OCI-M1 (cell line): ENCODE results near the gene MEAK7.
"Not testable (repeated sequence)": the region's sequence is repeated elsewhere in the genome, so short reads cannot be mapped to it uniquely, and the experiment has no call there.

Source experiments
- DNase-seq: peaks from one replicate; lab custom pipeline; 2025; lab: John Stamatoyannopoulos, UW

MEAK7 gene

DNA sequence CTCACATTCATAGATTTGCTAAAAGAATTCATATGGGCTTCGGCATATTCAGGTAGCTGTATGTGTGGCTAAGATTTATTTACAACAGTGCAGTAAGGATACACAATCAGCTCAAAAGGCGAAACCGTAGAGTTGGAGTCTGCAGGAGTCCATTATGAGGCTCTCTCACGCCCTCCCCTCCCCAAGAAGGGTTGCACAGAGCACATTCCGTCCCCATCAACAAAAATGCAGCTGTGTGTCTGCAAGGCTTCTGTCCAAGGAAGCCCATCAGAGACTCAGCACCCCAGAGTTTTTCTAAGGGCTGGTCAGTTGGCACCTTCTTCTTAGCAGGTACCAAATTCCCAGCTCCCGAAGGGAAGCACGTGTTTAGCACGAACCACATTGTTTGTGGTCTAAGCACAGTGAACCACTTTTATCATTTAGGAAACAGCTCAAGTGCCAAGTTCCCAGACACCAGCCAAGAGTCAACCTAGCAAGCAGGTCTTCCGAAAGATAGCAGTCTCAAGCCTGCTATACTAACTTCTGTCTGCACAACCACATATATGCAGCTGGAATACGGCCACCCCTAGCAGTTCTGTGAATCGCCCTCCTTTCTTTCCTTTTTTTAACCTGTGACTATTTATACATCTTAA is 28.5 kb upstream of the MEAK7 start:
- peak; percentile 17 for DNase-seq

DNA sequence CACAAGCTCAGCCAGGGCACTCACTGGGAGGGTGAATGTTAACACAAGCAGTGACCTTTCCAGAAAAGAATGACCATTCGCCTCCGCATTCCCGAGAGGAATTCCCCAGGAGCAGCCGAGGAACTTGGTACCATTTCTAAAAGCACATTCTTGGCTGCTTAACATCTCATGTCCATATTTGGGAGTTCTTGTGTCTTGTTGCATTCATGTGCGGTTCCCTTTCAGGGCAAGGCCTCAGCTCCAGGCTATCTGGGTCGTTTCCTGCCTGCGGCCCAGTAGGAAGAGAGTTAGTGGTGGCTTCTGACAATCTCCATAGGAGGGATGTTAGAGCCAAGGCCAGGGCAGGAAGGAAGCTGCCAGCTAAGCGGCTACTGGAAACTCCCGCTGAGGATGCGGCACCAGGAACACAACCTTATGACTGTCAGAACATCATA is 27.8 kb upstream of the MEAK7 start:
- DNase-seq, result no peak

DNA sequence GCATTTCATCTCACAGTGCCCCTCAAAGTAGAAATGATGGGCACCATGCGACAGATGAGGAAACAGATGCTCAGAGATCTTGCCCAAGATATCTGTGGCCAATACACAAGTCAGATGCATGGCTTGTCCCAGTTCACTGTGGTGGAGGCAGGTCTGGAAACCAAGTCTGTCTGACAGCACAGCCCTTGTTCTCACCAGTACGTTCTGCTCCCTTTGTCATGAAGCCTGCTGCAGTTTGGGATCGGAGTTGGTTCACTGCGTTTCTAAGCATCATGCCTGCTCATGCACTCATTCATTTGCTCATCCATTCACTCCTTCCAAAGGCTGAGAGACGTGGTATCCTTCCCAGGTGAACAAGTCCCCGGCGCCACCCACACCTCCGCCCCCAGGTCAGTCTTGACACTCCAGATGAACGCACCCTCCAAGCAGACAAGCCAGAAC is 27.2 kb upstream of the MEAK7 start:
- DNase-seq, result no peak

DNA sequence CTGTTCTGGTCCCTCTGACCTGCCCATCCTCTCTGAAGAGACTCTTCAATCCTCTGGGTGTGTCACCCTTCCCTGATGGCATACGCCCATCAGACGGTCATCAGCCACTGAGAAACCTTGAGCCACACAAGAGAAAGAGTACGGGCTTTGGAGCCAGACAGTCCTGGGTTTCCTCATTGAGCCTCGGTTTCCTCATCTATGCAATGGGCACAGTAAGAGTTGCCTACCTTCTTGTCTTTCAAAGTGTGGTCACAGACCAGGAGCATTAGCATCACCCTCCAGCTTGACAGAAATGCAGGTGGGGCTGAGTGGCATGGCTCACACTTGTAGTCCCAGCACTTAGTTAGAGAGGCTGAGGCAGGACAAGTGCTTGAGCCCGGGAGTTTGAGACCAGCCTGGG is 26.1 kb upstream of the MEAK7 start:
- no peak for DNase-seq

DNA sequence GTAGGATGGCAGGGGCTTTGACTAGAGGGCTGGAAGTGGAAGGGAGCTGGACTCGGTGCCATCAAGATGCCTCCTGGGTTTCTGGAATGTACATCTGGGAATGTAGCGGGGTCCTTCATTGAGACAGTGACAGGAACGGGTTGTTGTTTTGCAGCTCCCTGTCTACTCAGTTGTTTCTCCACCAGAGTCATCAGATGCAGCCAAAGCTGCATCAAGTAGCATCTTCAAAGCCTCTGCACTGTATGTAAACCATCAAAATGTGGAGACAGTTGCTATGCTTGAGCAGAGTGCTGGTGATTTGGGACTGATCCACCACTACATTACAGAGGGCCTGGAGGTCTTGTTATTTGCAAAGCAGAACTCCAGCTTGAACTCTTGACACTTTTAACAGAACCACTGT is 25.1 kb upstream of the MEAK7 start:
- no peak for DNase-seq

DNA sequence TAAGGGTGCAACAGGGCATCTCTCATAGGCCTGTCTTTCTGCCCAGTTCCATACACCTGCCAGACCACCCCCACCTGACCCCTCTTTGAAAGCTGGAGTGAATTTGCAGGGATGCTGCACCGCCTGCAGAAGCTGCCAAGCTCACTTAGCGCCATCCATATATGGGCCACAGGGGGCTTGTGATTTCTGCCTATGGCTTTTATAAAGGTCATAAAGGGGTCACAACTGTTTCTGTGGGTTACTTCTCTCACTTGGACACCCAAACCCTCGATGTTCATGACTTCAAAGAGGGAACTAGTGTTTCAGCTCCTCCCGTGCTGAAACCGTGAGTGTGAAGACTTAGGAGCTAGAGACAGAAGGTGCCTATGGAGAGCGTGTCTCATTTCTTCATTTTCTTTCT is 23.9 kb upstream of the MEAK7 start:
- no peak for DNase-seq

DNA sequence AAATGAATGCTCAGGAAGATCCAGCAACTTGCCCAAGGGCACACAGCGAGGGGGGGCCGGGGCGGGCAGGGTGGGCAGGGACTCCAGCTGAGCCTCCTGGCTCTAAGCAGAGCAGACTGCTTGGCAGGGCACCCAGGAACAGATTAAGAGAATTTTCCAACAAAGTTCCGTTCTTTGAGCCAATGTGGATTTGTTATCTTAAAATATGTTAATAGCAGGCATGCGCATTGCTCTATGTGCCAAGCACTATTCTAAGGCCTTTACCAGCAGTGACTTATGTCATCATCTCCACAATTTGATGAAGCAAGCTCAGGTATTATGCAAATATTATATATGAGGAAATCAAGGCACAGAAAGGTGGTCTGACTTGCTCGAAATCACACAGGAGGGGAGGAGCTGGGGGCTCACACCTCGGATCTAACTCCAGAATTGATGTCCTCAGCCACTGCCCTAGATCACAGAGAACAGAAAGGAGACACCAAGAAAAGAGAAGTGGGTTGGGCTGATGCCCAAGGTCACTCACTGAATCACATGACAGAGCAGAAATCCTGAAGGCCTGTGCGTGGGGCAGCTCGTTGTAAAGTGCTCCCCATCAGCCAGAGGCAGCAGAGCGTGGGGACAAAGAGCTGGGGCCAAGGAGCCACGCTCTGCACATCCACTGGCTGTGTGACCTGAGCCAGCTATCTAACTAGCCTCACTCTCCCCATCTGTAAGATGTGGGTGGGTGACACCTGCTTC is 23.2 kb upstream of the MEAK7 start:
- peak; percentile 32 for DNase-seq

DNA sequence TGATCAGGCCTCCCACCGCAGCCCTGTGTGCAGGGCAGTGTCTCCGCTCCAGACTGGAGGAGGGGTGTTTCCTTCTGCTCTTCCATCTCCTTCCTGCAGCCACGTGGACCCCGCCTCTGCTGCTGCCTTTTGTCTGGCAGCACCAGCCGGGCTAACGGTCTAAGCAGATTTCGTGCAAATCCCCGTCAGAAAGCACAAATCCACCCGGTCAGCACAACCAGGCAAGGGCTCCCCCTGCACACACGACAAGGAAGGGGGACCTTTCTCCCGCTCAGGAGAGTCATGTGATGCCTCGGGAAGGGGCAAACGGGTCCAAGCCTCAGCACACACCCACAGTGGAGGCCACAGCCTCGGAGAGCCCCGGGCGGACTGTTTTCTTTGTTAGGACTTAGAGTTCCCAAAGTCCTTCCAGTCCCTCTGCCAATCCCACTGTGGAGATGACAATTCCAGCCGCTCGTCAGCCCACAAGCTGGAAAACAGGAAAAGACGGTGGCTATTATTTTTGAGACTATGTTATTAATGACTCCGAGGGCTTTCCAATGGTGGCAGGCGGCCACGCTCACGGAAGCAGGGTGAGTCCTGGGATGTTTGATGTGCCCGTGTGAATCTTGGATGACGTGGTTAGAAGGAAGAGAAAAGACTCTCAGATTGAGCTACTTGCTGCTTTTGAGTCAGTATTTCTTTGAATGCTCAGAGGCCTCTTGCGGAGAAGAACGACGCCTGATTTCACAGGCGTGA is 22.5 kb upstream of the MEAK7 start:
- no peak for DNase-seq

DNA sequence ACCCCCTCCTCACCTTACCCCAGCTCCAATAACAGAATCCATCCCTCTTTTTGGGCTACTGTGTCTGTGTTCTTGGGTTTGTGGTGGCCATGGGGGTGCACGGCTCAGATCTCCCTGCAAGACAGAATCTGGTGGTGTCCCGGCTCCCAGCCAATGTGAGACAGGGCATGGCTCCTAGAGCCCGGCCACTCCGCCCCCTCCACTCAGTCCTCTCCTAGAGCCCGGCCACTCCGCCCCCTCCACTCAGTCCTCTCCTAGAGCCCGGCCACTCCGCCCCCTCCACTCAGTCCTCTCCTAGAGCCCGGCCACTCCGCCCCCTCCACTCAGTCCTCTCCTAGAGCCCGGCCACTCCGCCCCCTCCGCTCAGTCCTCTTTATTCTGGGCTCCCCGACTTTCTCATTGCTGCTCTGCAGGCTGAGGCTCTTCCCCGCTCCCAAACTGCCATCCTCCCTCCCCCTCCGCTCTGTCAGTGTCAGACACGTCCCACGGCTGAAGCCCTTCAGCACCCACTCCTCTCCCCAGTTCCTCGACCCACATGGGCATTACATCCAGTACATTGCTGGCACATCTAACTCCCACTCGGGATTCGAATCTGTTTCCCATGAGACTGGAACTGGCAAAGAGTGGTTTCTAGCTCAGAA is 20.6 kb upstream of the MEAK7 start:
- DNase-seq, result not testable (repeated sequence)

DNA sequence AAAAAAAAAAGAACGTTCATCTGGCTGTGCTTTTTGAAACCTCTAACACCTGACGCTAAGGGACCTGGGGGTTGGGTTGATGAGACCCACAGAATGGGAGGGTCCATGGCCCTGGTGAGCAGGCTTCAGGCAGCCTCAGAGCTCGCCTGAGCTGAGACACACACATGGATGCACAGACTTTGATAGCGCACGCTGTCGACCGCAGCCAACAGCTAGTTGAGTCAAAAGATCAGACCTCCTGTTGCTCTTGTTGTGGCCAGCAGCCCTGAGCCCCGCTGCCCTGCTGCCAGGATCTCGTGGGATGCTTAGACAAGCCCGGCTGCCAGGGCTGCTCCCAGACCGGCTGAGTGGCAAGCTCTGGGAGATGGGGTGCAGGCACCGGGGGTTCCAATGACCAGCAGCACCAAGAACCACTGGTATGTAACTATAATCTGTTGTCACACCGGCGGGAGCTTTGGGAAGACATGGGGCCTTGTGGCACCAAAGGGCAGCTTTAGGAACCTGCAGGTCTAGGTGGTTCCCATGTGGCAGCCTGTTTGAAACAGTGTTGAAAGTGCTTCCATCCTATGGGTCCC is 20.0 kb upstream of the MEAK7 start:
- DNase-seq, result no peak

DNA sequence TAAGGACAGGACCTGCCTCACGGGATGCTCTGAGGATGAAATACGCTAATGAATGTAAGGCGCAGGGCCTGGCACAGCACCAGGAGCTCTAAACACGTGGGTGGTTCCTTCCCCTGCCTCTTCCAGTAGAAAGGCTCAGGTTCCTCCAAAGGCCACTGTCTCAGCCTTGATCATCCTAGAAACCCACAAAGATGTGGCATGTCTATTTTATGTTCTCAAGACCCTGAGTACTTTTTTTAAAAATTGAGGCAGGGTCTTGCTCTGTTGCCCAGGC is 17.0 kb upstream of the MEAK7 start:
- no peak for DNase-seq

DNA sequence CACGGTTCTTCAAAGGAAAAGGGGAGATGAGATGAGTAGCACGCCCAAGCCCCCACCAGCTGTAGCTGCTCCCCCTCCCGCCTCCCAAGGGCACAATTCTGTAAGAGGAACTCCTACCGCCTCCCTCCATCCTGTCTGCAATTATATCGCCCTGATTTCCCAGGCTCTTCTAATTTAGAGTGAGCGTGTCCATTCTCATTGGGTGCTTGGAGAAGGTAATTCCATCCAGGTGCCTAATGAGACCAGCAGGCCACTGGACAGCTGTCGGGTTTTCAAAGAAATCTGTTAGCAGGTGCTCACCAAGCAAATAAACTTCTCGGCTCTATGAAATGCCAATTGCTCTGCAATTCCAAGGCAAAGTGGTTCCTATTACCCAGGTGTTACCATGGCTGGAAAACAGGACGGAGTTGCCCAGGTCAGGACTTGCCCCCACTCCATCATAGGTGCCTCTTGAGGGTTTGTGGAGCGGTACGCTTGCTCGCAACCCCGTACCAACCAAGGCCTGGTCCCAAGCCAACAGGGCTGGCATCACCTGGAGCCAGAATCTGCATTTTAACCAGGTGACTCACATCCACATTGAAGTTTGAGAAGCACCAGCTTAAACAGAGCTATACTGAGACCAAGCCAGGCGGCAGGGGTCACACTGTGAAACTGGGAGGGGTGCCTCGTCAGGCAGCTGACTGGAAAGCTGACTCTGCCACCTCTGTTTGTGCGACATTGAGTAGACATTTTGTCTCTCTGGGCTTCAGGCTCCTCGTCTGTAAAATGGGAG is 16.5 kb upstream of the MEAK7 start:
- DNase-seq, result no peak

DNA sequence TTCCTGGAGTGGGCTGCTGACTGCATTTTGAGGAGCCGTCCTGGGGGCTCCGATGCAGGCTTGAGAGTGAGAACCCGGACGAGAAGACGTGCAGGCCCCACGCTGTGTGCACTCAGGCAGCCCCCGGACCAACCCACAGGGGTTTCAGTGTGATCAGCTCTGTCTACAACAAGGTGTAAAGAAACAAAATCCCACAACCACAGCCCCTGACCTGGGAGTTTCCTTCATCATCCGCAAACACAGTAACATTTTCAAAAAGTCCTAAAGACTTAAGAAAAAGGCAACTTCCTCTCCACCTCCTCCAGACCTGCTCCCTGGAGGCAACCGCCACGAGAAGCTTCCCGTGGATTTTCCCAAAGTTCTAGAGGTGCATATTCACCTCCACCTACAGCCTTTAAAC is 15.4 kb upstream of the MEAK7 start:
- DNase-seq, result no peak

DNA sequence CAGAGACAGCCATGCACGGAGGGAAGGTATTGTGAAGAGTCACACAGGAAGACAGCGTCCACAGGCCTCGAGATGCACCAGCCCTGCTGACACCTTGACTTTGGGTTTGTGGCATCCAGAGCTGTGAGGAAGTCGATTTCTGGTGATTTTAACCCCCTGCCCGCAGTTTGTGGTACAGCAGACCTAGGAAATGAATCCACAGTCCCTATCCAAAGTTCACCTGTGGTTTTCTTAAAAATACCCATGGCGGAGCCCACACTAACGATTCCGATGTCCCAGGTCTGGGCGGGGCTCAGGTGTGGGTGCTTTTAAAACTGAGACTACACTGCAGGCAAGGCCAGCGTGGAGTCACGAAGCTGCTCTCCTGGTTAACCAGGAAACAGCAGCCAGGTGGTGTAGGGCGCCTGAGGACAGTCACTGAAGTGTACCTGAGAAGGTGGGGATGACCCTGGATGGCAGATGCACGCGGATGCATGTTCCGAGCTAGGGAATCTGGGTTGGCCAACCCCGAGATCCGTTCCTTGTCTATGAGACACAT is 14.4 kb upstream of the MEAK7 start:
- no peak for DNase-seq

DNA sequence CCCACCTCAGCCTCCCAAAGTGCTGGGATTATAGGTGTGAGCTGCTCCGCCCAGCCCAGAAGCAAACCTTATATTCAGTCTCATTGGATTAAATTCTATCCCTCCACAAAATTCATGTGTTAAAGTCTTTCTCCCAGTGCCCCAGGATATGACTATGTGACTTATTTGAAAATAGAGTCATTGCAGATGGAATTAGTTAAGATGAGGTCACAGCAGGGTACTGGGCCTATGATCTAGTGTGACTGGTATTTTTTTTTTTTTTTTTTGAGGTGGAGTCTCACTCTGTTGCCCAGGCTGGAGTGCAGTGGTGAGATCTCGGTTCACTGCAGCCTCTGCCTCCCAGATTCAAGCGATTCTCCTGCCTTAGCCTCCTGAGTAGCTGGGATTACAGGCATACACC is 13.8 kb upstream of the MEAK7 start:
- DNase-seq, result not testable (repeated sequence)

DNA sequence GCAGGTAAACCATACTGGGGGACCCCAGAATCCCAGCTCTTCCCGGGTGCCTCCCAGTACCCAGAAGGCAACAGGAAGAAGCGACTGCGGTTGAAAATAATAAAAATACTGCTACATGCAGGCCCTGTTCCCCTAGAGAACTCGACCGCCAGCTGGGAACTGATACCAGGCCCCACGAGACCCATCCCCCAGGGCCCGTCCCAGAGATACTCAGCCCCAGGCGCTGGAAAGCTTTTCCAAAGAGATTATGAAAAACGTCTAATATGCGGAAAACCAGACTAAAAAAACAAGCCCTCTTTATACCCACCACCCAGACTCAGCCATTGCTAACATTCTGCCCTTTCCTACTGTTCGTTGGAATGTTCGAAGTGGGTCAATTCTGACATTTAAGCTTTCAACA is 12.9 kb upstream of the MEAK7 start:
- no peak for DNase-seq

DNA sequence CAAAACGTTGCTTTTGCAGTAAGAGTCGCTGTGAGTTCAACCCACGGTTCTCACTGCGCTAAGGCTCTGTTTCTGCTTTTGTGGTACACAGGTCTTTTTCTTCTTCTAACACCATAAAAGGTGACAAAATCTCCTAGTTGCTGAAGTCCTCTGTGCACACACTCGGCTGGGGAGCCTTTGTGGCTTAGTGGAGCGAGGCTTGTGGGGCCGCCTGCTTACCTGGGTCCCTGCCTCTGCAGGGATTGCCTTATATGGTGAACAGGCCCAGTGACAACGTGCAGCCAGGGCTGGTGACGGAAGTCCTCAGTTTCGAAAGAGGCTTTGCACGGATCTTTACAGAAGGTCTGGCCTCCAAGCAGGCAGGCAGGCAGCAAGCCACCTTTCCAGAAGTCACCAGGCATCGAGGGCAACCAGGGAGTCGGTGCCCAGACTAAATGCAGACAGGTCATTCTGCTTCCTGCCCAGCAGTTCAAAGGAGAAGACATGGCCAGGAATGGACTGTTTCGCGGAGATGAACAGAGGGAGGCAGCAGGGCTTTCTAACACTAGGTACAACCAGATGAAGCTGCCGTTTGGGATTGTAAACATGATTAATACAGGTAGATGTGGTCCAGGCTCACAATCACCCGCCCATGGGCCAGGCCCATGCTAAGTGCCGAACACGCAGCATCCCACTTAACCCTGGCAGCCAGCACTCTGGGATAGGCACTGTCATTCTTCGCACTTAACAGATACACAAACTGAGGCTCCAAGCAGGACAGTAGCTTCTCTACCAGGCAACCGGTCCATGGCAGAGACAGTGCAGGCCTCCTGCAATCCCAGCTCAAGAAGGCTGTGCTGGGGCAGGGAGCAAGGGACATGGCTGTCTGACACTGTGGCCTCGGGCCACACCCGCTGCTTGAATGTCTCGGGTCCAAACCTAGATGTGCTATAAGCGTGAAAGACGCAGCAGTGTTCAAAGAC is 10.7 kb upstream of the MEAK7 start:
- DNase-seq, result no peak

DNA sequence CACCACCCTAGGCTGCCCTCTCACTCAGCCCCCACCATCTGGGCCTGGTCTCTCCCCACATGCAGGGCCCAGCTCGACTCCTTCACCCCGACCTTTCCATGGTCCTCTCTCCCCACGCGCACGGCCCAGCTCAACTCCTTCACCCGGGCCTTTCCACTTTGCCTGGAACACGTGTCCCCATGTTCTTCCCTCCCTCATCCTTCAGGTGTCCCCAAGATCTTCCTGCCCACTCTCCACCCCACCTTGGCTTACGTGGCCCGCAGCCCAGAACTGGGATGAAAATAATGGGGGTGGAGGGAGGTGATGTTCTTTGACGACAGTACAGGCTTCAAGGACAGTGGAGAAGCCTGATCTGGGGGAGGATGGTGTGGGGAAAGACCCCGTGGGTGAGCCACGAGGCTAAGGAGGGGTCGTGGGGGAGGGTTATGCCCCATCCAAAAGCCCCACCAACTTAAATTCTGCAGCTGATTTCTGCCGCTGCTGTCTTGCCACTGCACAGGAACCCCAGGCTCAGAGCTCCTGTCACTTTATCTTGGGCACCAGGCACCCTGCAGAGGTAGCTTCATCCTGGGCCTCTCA is 9.9 kb upstream of the MEAK7 start:
- no peak for DNase-seq

DNA sequence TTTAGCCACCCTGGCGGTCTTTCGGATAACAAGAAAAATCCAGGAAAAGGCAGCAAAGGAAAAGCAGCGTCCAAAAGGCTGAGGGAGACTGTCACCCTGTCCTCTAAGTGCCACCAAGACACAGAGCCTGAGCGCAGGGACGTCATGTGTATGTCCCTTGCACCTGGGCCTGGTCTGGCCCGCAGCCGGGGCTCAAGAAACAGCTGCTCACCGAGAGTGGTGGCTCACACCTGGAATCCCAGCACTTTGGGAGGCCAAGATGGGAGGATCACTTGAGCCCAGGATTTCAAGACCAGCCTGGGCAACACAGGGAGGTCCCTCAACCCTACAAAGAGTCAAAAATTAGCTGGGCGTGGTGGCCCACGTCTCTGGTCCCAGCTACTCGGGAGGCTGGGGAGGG is 9.2 kb upstream of the MEAK7 start:
- no peak for DNase-seq

DNA sequence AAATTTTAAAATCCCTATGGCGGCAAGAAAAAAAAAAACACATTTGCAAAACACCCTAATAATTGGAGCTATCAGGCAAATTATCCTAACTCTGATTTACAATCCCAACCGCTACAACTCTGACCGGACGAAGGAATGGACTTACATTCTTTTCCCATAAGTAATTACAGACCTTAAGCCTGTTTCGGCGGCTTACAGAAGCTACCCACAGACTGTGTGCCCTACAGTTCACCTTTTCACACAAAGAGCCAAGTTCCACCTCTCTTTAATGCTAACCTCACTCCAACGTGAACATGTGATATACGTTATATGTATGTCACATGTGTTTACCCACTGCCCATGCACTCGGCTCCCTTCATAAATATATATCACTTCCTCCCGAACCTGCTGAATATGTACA is 8.7 kb upstream of the MEAK7 start:
- no peak for DNase-seq
